ENCODE results near the gene ABTB1. TPM values are rescaled to one million over a fixed set of nuclear protein-coding genes. Genes with fewer than 3 reads are reported as not detected.

Gene ABTB1
- total RNA-seq, 2 donors from 2014 or later: 14.9 to 22.9 TPM

DNA sequence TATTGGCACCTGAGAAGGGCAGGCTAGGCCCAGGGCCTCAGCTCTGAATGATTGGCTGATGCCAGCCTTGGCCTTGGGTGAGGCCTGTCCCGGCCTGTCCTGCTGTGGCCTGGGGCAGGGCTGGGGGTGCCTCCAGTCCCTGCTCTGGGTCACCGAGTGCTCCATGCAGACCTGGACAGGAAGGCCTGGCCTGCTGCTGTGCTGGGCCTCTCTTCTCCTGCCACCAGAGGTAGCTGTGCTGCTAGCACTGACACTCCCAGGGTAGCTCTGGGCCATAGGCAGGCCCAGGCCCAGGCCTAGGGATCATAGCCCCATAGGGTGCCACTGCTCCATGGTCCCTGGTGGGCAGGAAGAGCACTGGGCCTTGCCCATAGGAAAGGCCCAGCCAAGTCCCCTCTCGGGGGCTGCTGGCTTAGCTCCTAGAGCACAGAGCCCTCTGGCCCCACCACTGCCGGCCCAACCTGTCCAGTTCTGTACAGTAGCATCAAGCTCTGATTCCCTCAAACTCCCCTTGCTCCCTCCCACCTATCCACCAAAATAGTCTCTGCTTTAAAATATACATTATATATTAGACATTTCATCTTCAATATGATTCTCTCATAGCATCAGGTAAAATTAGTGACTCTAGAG lies 18.2 kb downstream of the ABTB1 start:
- no peak overlapping the region for H3K9ac ChIP-seq (ENCODE audit: low read depth in 2 of 2, low read length in 2 of 2)
- TF ChIP-seq CTCF (IDR thresholded peaks at IDR 0.05): peak; percentile 20
- no peaks in the 10 kb centered on the region for H3K27me3 ChIP-seq
- no peak overlapping the region for H3K4me3 ChIP-seq
- no peak for DNase-seq
- H3K27ac ChIP-seq: no peak overlapping the region
- intact Hi-C loops (cut with DNase I): loop anchor here (5.0 kb wide), 1 partner anchor 141 kb away; no protein-coding TSS in a partner anchor
- H3K4me1 ChIP-seq: no peaks in the 10 kb centered on the region
- no peaks in the 10 kb centered on the region for H3K9me3 ChIP-seq
- H3K36me3 ChIP-seq: no peaks in the 10 kb centered on the region

DNA sequence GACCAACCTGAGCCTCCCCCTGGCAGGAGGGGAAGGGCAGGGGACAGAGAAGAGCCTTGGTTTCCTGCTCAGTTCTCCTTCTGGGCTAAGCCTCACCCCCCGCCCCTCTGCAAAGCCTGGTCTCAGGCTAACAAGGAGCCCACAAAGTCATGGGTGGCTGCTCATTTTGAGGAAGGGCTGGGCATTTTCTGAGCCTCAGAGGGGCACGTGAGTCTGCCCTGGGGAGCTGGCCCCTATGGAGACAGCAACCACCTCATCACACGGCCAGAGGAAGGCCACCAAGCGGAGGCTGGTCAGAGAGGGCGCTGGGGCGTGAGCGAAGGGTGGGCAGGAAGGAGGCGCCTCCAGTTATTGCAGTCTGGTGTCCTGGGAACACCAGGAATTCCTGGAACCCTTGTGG lies 18.7 kb downstream of the ABTB1 start:
- TF ChIP-seq CTCF (IDR thresholded peaks at IDR 0.05): no peak
- no peaks in the 10 kb centered on the region for H3K36me3 ChIP-seq
- H3K27ac ChIP-seq: no peak overlapping the region
- no peaks in the 10 kb centered on the region for H3K27me3 ChIP-seq
- no peak overlapping the region for H3K9ac ChIP-seq (ENCODE audit: low read depth in 2 of 2, low read length in 2 of 2)
- H3K4me3 ChIP-seq: no peak overlapping the region
- H3K4me1 ChIP-seq: peaks cover under 1% of the 10 kb centered on the region
- no peaks in the 10 kb centered on the region for H3K9me3 ChIP-seq
- intact Hi-C loops (cut with DNase I): loop anchor here (5.0 kb wide), 1 partner anchor 141 kb away; no protein-coding TSS in a partner anchor
- no peak for DNase-seq

GRCh38 chr3:127691974-127692373 lies 19.2 kb downstream of the ABTB1 start:
- no peaks in the 10 kb centered on the region for H3K9me3 ChIP-seq
- no peak for TF ChIP-seq CTCF (IDR thresholded peaks at IDR 0.05)
- H3K36me3 ChIP-seq: no peaks in the 10 kb centered on the region
- intact Hi-C loops (cut with DNase I): loop anchor here (5.0 kb wide), 1 partner anchor 140 kb away; no protein-coding TSS in a partner anchor
- H3K4me1 ChIP-seq: peaks cover 5% of the 10 kb centered on the region
- DNase-seq: no peak
- H3K9ac ChIP-seq (ENCODE audit: low read depth in 2 of 2, low read length in 2 of 2): no peak overlapping the region
- H3K27ac ChIP-seq: no peak overlapping the region
- no peaks in the 10 kb centered on the region for H3K27me3 ChIP-seq
- no peak overlapping the region for H3K4me3 ChIP-seq

- no peak for DNase-seq
- no peak for TF ChIP-seq CTCF (IDR thresholded peaks at IDR 0.05)
- H3K9ac ChIP-seq (ENCODE audit: low read depth in 2 of 2, low read length in 2 of 2): no peak overlapping the region
- H3K9me3 ChIP-seq: no peaks in the 10 kb centered on the region
- intact Hi-C loops (cut with DNase I): loop anchor here (5.0 kb wide), 1 partner anchor 140 kb away; no protein-coding TSS in a partner anchor
- H3K27me3 ChIP-seq: no peaks in the 10 kb centered on the region
- no peak overlapping the region for H3K4me3 ChIP-seq
- H3K4me1 ChIP-seq: peaks cover 7% of the 10 kb centered on the region
- no peaks in the 10 kb centered on the region for H3K36me3 ChIP-seq
- H3K27ac ChIP-seq: no peak overlapping the region
Measured at GRCh38 chr3:127692501-127693335, 20.0 kb downstream of the ABTB1 start.

DNA sequence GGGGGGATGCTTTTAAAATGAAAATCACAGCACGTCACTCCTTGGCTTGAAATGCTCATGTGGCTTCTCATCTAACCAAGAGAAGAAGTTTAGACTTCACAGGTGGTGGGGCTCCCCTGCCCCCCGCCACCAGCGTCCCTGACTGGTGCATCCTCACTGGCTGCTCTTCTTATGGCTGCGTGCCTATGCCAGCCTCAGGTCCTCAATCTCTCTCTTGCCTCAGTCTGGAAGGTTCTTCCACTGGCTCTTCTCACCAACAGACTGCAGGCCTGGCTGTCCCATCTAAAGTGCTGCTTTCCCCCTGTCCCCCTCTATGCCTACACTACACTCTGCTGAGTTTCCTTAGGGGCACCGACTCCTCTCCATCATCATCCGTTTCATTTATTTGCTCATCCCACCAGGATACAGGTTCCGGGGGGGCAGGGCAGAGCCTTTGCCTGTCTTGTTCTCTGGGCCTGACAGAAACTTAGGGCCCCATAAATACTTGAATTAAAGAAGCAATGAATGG lies 20.6 kb downstream of the ABTB1 start:
- peaks cover 7% of the 10 kb centered on the region for H3K4me1 ChIP-seq
- H3K27me3 ChIP-seq: no peaks in the 10 kb centered on the region
- H3K36me3 ChIP-seq: no peaks in the 10 kb centered on the region
- intact Hi-C loops (cut with DNase I): loop anchor here (5.0 kb wide), 1 partner anchor 139 kb away; no protein-coding TSS in a partner anchor
- no peak overlapping the region for H3K9ac ChIP-seq (ENCODE audit: low read depth in 2 of 2, low read length in 2 of 2)
- no peaks in the 10 kb centered on the region for H3K9me3 ChIP-seq
- no peak overlapping the region for H3K4me3 ChIP-seq
- H3K27ac ChIP-seq: no peak overlapping the region
- DNase-seq: no peak
- TF ChIP-seq CTCF (IDR thresholded peaks at IDR 0.05): no peak

All from colonic mucosa (tissue), 4 donors.